WTC11 (cell line): ENCODE measurements around the gene THOC5. TPM values are rescaled to one million over a fixed set of nuclear protein-coding genes. Genes with fewer than 3 reads are reported as not detected.
A peak's percentile ranks its signal among the peaks of the same experiment; 100 is the strongest.
"Not testable (repeated sequence)": the region's sequence is repeated elsewhere in the genome, so short reads cannot be mapped to it uniquely, and the experiment has no call there.

Experiments used
- ATAC-seq: fragments of 200-7000 bp; cut with Tn5 transposase; 2 replicates; pipeline ENCODE4 v1.10.0; 2021; ENCODE audit warnings: mild to moderate bottlenecking, moderate library complexity
- CTCF ChIA-PET: fragments of 300-600 bp; sonication (Branson Sonifier 250); formaldehyde crosslinking; loops from one replicate; lab custom pipeline; 2021; ENCODE audit warnings: antibody characterized with exemption; lab: Charles Lee
- POLR2A ChIA-PET: fragments of 350-600 bp; sonication (Branson Sonifier 250); formaldehyde crosslinking; loops from one replicate; lab custom pipeline; 2021; ENCODE audit warnings: antibody characterized with exemption; lab: Charles Lee
- DNase-seq: peaks from one replicate; pipeline ENCODE4 v3.0.0; 2021; ENCODE audit warnings: low spot score
- H3K27ac Mint-ChIP-seq: 2 replicates; pipeline ENCODE4 v1.8.0; 2021; ENCODE audit warnings: mixed read lengths
- H3K27me3 Mint-ChIP-seq: 2 replicates; pipeline ENCODE4 v1.8.0; 2021; ENCODE audit warnings: low read depth, mild to moderate bottlenecking, moderate library complexity, mixed read lengths
- H3K36me3 Mint-ChIP-seq: 2 replicates; pipeline ENCODE4 v1.8.0; 2021; ENCODE audit warnings: mixed read lengths
- H3K4me1 Mint-ChIP-seq: 2 replicates; pipeline ENCODE4 v1.8.0; 2022; ENCODE audit warnings: mixed read lengths
- H3K4me3 Mint-ChIP-seq: 2 replicates; pipeline ENCODE4 v1.8.0; 2021; ENCODE audit warnings: mild to moderate bottlenecking, moderate library complexity, mixed read lengths
- H3K9me3 Mint-ChIP-seq: 2 replicates; pipeline ENCODE4 v1.8.0; 2021; ENCODE audit warnings: mixed read lengths
- CREB1 ChIP-seq: sonication (generic); formaldehyde crosslinking; IDR thresholded peaks from 2 replicates; pipeline ENCODE4 v1.8.0; 2023; ENCODE audit warnings: mild to moderate bottlenecking, missing genetic modification reagents
- FOXK1 ChIP-seq: sonication (generic); formaldehyde crosslinking; IDR thresholded peaks from 2 replicates; pipeline ENCODE4 v1.8.0; 2022; ENCODE audit warnings: mild to moderate bottlenecking, moderate library complexity, missing genetic modification reagents
- NR2C2 ChIP-seq: sonication (generic); formaldehyde crosslinking; IDR thresholded peaks from 2 replicates; pipeline ENCODE4 v1.8.0; 2022; ENCODE audit warnings: mild to moderate bottlenecking, missing genetic modification reagents
- ZNF121 ChIP-seq: sonication (generic); formaldehyde crosslinking; IDR thresholded peaks from 2 replicates; pipeline ENCODE4 v1.8.0; 2023; ENCODE audit warnings: missing genetic modification reagents
- ZNF671 ChIP-seq: fragments of 250-450 bp; sonication (Bioruptor Pico); IDR thresholded peaks from 2 replicates; pipeline ENCODE4 v1.8.0; 2021; ENCODE audit warnings: mild to moderate bottlenecking
- total RNA-seq: library from RNA; stranded (reverse); gene quantifications from 3 replicates; pipeline ENCODE4 v1.2.3, GENCODE V29; 2021
- TF ChIP-seq, protein P1 (sequence below): sonication (generic); formaldehyde crosslinking; IDR thresholded peaks from 2 replicates; pipeline ENCODE4 v1.8.0; 2022; ENCODE audit warnings: missing genetic modification reagents
- TF ChIP-seq, protein P2 (sequence below): sonication (generic); formaldehyde crosslinking; IDR thresholded peaks from 2 replicates; pipeline ENCODE4 v1.8.1; 2022; ENCODE audit warnings: missing genetic modification reagents, borderline replicate concordance
- TF ChIP-seq, protein P3 (sequence below): sonication (generic); formaldehyde crosslinking; IDR thresholded peaks from 2 replicates; pipeline ENCODE4 v1.8.0; 2022; ENCODE audit warnings: mild to moderate bottlenecking, missing genetic modification reagents
- TF ChIP-seq, protein P4 (sequence below): fragments of 250-450 bp; sonication (Bioruptor Pico); IDR thresholded peaks from 2 replicates; pipeline ENCODE4 v1.9.0; 2021; ENCODE audit warnings: mild to moderate bottlenecking

Gene THOC5
- total RNA-seq, 1 experiment from 2014 or later, result 51.2 TPM

DNA sequence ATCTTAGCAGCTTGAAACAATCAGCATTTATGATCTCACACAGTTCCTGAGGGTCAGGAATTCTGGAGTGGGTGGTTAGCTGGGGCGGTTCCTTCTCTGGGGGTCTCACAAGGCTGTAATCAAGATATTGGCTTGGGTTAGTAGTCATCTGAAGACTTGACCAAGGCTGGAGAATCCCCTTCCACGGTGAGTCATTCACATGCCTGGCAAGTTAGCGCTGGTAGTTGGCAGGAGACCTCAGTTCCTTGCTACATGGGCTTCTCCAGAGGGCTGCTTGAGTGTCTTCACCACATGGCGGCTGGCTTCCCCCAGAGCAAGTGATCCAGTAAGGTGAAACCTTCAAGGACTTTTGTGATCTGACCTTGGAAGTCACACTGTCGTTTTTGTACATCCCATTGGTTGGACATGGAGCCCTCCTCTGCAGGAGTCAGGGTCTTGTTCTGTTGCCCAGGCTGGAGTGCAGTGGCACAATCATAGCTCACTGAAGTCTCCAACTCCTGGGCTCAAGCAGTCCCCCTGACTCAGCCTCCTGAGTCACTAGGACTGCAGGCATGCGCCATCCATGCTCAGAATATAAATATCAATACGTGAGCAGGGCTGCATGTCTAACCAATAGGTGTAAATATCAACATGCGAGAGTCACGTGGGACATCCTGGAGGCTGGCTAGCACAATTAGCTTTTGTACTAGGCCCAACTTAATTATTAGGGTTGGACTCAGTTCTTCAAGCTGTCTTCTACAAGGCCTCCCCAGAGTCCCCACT, 34.6 kb upstream of the THOC5 start (continued):
- TF ChIP-seq NR2C2 (CRISPR knock-in tag) (no peak), CREB1 (CRISPR knock-in tag) (no peak)
- TF ChIP-seq, protein P1, sequence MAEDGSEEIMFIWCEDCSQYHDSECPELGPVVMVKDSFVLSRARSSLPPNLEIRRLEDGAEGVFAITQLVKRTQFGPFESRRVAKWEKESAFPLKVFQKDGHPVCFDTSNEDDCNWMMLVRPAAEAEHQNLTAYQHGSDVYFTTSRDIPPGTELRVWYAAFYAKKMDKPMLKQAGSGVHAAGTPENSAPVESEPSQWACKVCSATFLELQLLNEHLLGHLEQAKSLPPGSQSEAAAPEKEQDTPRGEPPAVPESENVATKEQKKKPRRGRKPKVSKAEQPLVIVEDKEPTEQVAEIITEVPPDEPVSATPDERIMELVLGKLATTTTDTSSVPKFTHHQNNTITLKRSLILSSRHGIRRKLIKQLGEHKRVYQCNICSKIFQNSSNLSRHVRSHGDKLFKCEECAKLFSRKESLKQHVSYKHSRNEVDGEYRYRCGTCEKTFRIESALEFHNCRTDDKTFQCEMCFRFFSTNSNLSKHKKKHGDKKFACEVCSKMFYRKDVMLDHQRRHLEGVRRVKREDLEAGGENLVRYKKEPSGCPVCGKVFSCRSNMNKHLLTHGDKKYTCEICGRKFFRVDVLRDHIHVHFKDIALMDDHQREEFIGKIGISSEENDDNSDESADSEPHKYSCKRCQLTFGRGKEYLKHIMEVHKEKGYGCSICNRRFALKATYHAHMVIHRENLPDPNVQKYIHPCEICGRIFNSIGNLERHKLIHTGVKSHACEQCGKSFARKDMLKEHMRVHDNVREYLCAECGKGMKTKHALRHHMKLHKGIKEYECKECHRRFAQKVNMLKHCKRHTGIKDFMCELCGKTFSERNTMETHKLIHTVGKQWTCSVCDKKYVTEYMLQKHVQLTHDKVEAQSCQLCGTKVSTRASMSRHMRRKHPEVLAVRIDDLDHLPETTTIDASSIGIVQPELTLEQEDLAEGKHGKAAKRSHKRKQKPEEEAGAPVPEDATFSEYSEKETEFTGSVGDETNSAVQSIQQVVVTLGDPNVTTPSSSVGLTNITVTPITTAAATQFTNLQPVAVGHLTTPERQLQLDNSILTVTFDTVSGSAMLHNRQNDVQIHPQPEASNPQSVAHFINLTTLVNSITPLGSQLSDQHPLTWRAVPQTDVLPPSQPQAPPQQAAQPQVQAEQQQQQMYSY, result no peak
- TF ChIP-seq, all 79 proteins: peak for 0

DNA sequence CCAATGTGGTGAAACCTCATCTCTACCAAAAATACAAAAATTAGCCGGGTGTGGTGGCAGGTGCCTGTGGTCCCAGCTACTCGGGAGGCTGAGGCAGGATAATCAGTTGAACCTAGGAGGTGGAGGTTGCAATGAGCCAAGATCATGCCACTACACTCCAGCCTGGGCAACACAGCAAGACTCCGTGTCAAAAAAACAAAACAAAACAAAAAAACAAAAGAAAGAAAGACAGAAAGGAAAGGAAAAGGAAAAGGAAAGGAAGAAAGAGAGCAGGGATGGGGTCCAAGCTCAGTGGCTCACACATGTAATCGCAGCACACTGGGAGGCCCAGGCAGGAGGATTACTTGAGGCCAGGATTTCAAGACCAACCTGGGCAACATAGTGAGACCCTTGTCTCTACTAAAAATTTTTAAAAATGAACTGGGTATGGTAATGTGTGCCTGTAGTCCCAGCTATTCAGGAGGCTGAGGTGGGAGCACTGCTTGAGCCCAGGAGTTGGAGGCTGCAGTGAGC, 32.7 kb upstream of the THOC5 start:
- H3K27ac Mint-ChIP-seq, CTCF ChIA-PET, POLR2A ChIA-PET: not testable (repeated sequence)

DNA sequence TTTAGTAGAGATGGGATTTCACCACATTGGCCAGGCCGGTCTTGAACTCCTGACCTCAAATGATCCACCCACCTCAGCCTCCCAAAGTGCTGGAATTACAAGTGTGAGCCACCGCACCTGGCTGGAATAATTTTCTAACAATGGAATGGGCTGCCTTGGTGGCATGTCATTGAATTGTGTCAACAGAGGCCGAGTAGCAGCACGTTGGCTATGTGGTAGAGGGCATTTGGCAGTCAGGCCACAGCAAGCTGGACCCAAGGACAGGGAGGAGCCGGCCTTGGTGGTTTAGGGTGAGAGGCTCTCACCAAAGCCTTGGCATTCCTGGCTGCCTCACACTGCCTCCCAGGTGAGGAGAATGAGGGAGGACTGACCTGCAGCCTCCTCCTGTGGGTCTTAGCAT, 31.4 kb upstream of the THOC5 start:
- CTCF ChIA-PET, result interaction anchor here (0.7 kb wide), 2 partner anchors 134 to 382 kb away, joined by 3 to 4 read pairs; no protein-coding TSS in a partner anchor
- H3K27ac Mint-ChIP-seq, result no peak overlapping the region
- H3K27me3 Mint-ChIP-seq, result no peaks in the 10 kb centered on the region

More for the DNA sequence above, 32.7 kb upstream of the THOC5 start:
- not testable (repeated sequence) for H3K36me3 Mint-ChIP-seq, H3K9me3 Mint-ChIP-seq, H3K27me3 Mint-ChIP-seq, ATAC-seq, H3K4me3 Mint-ChIP-seq, DNase-seq
- TF ChIP-seq ZNF121 (CRISPR knock-in tag), result peak; percentile 5; the same call in 1 of the 2 replicates
- H3K4me1 Mint-ChIP-seq, result peaks cover 15% of the 10 kb centered on the region

More for the DNA sequence above, 31.4 kb upstream of the THOC5 start:
- Mint-ChIP-seq H3K4me1 (peaks cover 19% of the 10 kb centered on the region), H3K9me3 (no peaks in the 10 kb centered on the region), H3K4me3 (no peak overlapping the region), H3K36me3 (peaks cover under 1% of the 10 kb centered on the region)
- no peak for ATAC-seq
- POLR2A ChIA-PET, result no interaction called here
- DNase-seq, result no peak
- TF ChIP-seq, protein P2, sequence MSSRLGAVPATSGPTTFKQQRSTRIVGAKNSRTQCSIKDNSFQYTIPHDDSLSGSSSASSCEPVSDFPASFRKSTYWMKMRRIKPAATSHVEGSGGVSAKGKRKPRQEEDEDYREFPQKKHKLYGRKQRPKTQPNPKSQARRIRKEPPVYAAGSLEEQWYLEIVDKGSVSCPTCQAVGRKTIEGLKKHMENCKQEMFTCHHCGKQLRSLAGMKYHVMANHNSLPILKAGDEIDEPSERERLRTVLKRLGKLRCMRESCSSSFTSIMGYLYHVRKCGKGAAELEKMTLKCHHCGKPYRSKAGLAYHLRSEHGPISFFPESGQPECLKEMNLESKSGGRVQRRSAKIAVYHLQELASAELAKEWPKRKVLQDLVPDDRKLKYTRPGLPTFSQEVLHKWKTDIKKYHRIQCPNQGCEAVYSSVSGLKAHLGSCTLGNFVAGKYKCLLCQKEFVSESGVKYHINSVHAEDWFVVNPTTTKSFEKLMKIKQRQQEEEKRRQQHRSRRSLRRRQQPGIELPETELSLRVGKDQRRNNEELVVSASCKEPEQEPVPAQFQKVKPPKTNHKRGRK (CRISPR knock-in tag), result no peak
- no peak for TF ChIP-seq ZNF671
- TF ChIP-seq FOXK1 (CRISPR knock-in tag), result no peak
- no peak for TF ChIP-seq ZNF121 (CRISPR knock-in tag)
- TF ChIP-seq, protein P3, sequence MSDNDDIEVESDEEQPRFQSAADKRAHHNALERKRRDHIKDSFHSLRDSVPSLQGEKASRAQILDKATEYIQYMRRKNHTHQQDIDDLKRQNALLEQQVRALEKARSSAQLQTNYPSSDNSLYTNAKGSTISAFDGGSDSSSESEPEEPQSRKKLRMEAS (CRISPR knock-in tag), result no peak
- TF ChIP-seq, protein P4, sequence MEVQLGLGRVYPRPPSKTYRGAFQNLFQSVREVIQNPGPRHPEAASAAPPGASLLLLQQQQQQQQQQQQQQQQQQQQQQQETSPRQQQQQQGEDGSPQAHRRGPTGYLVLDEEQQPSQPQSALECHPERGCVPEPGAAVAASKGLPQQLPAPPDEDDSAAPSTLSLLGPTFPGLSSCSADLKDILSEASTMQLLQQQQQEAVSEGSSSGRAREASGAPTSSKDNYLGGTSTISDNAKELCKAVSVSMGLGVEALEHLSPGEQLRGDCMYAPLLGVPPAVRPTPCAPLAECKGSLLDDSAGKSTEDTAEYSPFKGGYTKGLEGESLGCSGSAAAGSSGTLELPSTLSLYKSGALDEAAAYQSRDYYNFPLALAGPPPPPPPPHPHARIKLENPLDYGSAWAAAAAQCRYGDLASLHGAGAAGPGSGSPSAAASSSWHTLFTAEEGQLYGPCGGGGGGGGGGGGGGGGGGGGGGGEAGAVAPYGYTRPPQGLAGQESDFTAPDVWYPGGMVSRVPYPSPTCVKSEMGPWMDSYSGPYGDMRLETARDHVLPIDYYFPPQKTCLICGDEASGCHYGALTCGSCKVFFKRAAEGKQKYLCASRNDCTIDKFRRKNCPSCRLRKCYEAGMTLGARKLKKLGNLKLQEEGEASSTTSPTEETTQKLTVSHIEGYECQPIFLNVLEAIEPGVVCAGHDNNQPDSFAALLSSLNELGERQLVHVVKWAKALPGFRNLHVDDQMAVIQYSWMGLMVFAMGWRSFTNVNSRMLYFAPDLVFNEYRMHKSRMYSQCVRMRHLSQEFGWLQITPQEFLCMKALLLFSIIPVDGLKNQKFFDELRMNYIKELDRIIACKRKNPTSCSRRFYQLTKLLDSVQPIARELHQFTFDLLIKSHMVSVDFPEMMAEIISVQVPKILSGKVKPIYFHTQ, result no peak
